Measurements from ENCODE around the gene FOXJ3. TPM values are rescaled to one million over a fixed set of nuclear protein-coding genes. Genes with fewer than 3 reads are reported as not detected.
A peak's percentile ranks its signal among the peaks of the same experiment; 100 is the strongest.

Gene FOXJ3
- total RNA-seq, 2 donors from 2014 or later, result 67.3 to 79.4 TPM

- Mint-ChIP-seq H3K4me3 (no peak overlapping the region), H3K27me3 (ENCODE audit: insufficient read depth) (no peaks in the 10 kb centered on the region), H3K27ac (no peak overlapping the region), H3K4me1 (no peaks in the 10 kb centered on the region), H3K9me3 (peaks cover 32% of the 10 kb centered on the region), H3K36me3 (ENCODE audit: low read depth) (peaks cover 71% of the 10 kb centered on the region)
- no peak overlapping the region for H3K4me3 ChIP-seq (ENCODE audit: low read length)
- WGBS, 2 experiments (ENCODE audit: insufficient coverage in 1 of 2, insufficient read length in 1 of 2), result 94 to 100% methylated on average over 2 of the region's 2 CpGs
- peaks cover 51% of the 10 kb centered on the region for H3K9me3 ChIP-seq (ENCODE audit: control insufficient read depth, low read length)
- H3K4me1 ChIP-seq (ENCODE audit: control insufficient read depth, insufficient read depth, low read length), result no peaks in the 10 kb centered on the region
- H3K27ac ChIP-seq (ENCODE audit: low read depth, low read length), result no peak overlapping the region
- peaks cover 67% of the 10 kb centered on the region for H3K36me3 ChIP-seq (ENCODE audit: control insufficient read depth, insufficient read depth, low read length)
- TF ChIP-seq CTCF (conservative IDR thresholded peaks at IDR 0.05), result no peak
- no peak for DNase-seq
- H3K27me3 ChIP-seq (ENCODE audit: control insufficient read depth, insufficient read depth, low read length, poor library complexity, severe bottlenecking), result no peaks in the 10 kb centered on the region
- no peak overlapping the region for H3K9ac ChIP-seq (ENCODE audit: extremely low read depth, low read length, poor library complexity, severe bottlenecking)
These were observed 36.5 kb downstream of the FOXJ3 start for GRCh38 chr1:42298520-42298919.

GRCh38 chr1:42295816-42296215, 39.2 kb downstream of the FOXJ3 start:
- peaks cover 34% of the 10 kb centered on the region for H3K9me3 ChIP-seq (ENCODE audit: control insufficient read depth, low read length)
- H3K9ac ChIP-seq (ENCODE audit: extremely low read depth, low read length, poor library complexity, severe bottlenecking), result no peak overlapping the region
- H3K4me1 Mint-ChIP-seq, result no peaks in the 10 kb centered on the region
- no peak overlapping the region for H3K4me3 ChIP-seq (ENCODE audit: low read length)
- TF ChIP-seq CTCF (conservative IDR thresholded peaks at IDR 0.05), result no peak
- H3K4me3 Mint-ChIP-seq, result no peak overlapping the region
- H3K36me3 Mint-ChIP-seq (ENCODE audit: low read depth), result peaks cover 75% of the 10 kb centered on the region
- no peak overlapping the region for H3K27ac ChIP-seq (ENCODE audit: low read depth, low read length)
- DNase-seq, result no peak
- 83 to 100% methylated on average over 1 to 5 of the region's 5 CpGs for WGBS, 2 experiments (ENCODE audit: insufficient coverage in 1 of 2, insufficient read length in 1 of 2)
- H3K27me3 ChIP-seq (ENCODE audit: control insufficient read depth, insufficient read depth, low read length, poor library complexity, severe bottlenecking), result no peaks in the 10 kb centered on the region
- peaks cover 32% of the 10 kb centered on the region for H3K9me3 Mint-ChIP-seq
- H3K4me1 ChIP-seq (ENCODE audit: control insufficient read depth, insufficient read depth, low read length), result no peaks in the 10 kb centered on the region
- H3K27me3 Mint-ChIP-seq (ENCODE audit: insufficient read depth), result no peaks in the 10 kb centered on the region
- peaks cover 61% of the 10 kb centered on the region for H3K36me3 ChIP-seq (ENCODE audit: control insufficient read depth, insufficient read depth, low read length)
- no peak overlapping the region for H3K27ac Mint-ChIP-seq

GRCh38 chr1:42290130-42290529, 44.9 kb downstream of the FOXJ3 start:
- Mint-ChIP-seq H3K27ac (peak overlapping the region; percentile 19), H3K4me3 (no peak overlapping the region), H3K4me1 (peaks cover 1% of the 10 kb centered on the region), H3K9me3 (peaks cover 3% of the 10 kb centered on the region), H3K27me3 (ENCODE audit: insufficient read depth) (no peaks in the 10 kb centered on the region), H3K36me3 (ENCODE audit: low read depth) (peaks cover 43% of the 10 kb centered on the region)
- H3K9ac ChIP-seq (ENCODE audit: extremely low read depth, low read length, poor library complexity, severe bottlenecking), result no peak overlapping the region
- no peak overlapping the region for H3K4me3 ChIP-seq (ENCODE audit: low read length)
- H3K36me3 ChIP-seq (ENCODE audit: control insufficient read depth, insufficient read depth, low read length), result peaks cover 43% of the 10 kb centered on the region
- TF ChIP-seq CTCF (conservative IDR thresholded peaks at IDR 0.05), result no peak
- no peaks in the 10 kb centered on the region for H3K4me1 ChIP-seq (ENCODE audit: control insufficient read depth, insufficient read depth, low read length)
- no peaks in the 10 kb centered on the region for H3K27me3 ChIP-seq (ENCODE audit: control insufficient read depth, insufficient read depth, low read length, poor library complexity, severe bottlenecking)
- no peak overlapping the region for H3K27ac ChIP-seq (ENCODE audit: low read depth, low read length)
- WGBS, 2 experiments (ENCODE audit: insufficient coverage in 1 of 2, insufficient read length in 1 of 2), result 93 to 95% methylated on average over 1 to 2 of the region's 2 CpGs
- no peak for DNase-seq
- H3K9me3 ChIP-seq (ENCODE audit: control insufficient read depth, low read length), result no peaks in the 10 kb centered on the region

Measured in endodermal cell (in vitro differentiated cells).